Mononuclear cell (primary cell): Measurements from ENCODE around the gene REXO1. TPM values are rescaled to one million over a fixed set of nuclear protein-coding genes. Genes with fewer than 3 reads are reported as not detected.

Experiments
- H3K27me3 ChIP-seq: 2 replicates; pipeline ENCODE4 v1.6.0; 2011; ENCODE audit warnings: low read length, control low read depth; ENCODE audit not compliant: insufficient read depth
- H3K4me1 ChIP-seq: 2 replicates; pipeline ENCODE4 v1.5.1; 2011; ENCODE audit warnings: mild to moderate bottlenecking, low read length, control low read depth; ENCODE audit not compliant: insufficient read depth
- H3K4me3 ChIP-seq: 2 replicates; pipeline ENCODE4 v1.5.1; 2011; ENCODE audit warnings: mild to moderate bottlenecking, low read length, moderate library complexity
- H3K9me3 ChIP-seq: 2 replicates; pipeline ENCODE4 v1.5.1; 2011; ENCODE audit warnings: low read depth, mild to moderate bottlenecking, control low read depth, low read length
- total RNA-seq: library from RNA; depleted of rRNA; stranded (reverse); fragments of >200 nt; gene quantifications from one replicate; pipeline ENCODE4 v1.2.3, GENCODE V29; 2012

The REXO1 gene
- total RNA-seq, 1 donor, result 66.2 TPM

GRCh38 chr19:1868971-1869370, 20.7 kb upstream of the REXO1 start:
- H3K9me3 ChIP-seq, result no peaks in the 10 kb centered on the region
- no peaks in the 10 kb centered on the region for H3K27me3 ChIP-seq
- H3K4me3 ChIP-seq, result no peak overlapping the region
- H3K4me1 ChIP-seq, result peaks cover 21% of the 10 kb centered on the region

- Histone ChIP-seq H3K4me3 (no peak overlapping the region), H3K9me3 (no peaks in the 10 kb centered on the region), H3K27me3 (no peaks in the 10 kb centered on the region), H3K4me1 (peaks cover 11% of the 10 kb centered on the region)
Observed at GRCh38 chr19:1867349-1867724, 19.1 kb upstream of the REXO1 start.

- H3K9me3 ChIP-seq, result no peaks in the 10 kb centered on the region
- no peak overlapping the region for H3K4me3 ChIP-seq
- H3K27me3 ChIP-seq, result no peaks in the 10 kb centered on the region
- peaks cover 16% of the 10 kb centered on the region for H3K4me1 ChIP-seq
Observed at GRCh38 chr19:1866693-1867348, 18.5 kb upstream of the REXO1 start.

GRCh38 chr19:1865172-1866010, 17.1 kb upstream of the REXO1 start:
- Histone ChIP-seq H3K4me3 (no peak overlapping the region), H3K4me1 (peaks cover 30% of the 10 kb centered on the region), H3K27me3 (no peaks in the 10 kb centered on the region), H3K9me3 (no peaks in the 10 kb centered on the region)

- no peaks in the 10 kb centered on the region for H3K27me3 ChIP-seq
Observed at GRCh38 chr19:1864480-1865171, 16.3 kb upstream of the REXO1 start.

GRCh38 chr19:1863638-1864479, 15.6 kb upstream of the REXO1 start:
- peak overlapping the region; percentile 61 for H3K4me3 ChIP-seq

More at GRCh38 chr19:1864480-1865171, 16.3 kb upstream of the REXO1 start:
- no peaks in the 10 kb centered on the region for H3K9me3 ChIP-seq
- H3K4me3 ChIP-seq, result peak overlapping the region; percentile 61
- H3K4me1 ChIP-seq, result peaks cover 38% of the 10 kb centered on the region

GRCh38 chr19:1863328-1863637, 15.0 kb upstream of the REXO1 start, which contains the start of gene KLF16:
Gene KLF16, minus strand, starts transcription at chr19:1863579. Its CDS starts 82 bp downstream, at chr19:1863497.
- Histone ChIP-seq H3K4me3 (peak within 1 kb of the TSS; percentile 70), H3K27me3 (no peaks in the 10 kb centered on the region), H3K4me1 (peaks cover 52% of the 10 kb centered on the region), H3K9me3 (no peaks in the 10 kb centered on the region)

More at GRCh38 chr19:1863638-1864479, 15.6 kb upstream of the REXO1 start:
- H3K9me3 ChIP-seq, result no peaks in the 10 kb centered on the region
- H3K27me3 ChIP-seq, result no peaks in the 10 kb centered on the region
- H3K4me1 ChIP-seq, result peaks cover 46% of the 10 kb centered on the region

GRCh38 chr19:1862424-1863327, 14.4 kb upstream of the REXO1 start:
- Histone ChIP-seq H3K4me1 (peaks cover 58% of the 10 kb centered on the region), H3K4me3 (peak overlapping the region; percentile 70), H3K27me3 (no peaks in the 10 kb centered on the region), H3K9me3 (no peaks in the 10 kb centered on the region)

GRCh38 chr19:1862068-1862423, 13.8 kb upstream of the REXO1 start:
- no peaks in the 10 kb centered on the region for H3K9me3 ChIP-seq
- H3K27me3 ChIP-seq, result no peaks in the 10 kb centered on the region
- peak overlapping the region; percentile 70 for H3K4me3 ChIP-seq
- peaks cover 64% of the 10 kb centered on the region for H3K4me1 ChIP-seq

GRCh38 chr19:1861599-1862031, 13.3 kb upstream of the REXO1 start:
- H3K27me3 ChIP-seq, result no peaks in the 10 kb centered on the region
- H3K4me1 ChIP-seq, result peaks cover 66% of the 10 kb centered on the region
- no peaks in the 10 kb centered on the region for H3K9me3 ChIP-seq
- peak overlapping the region; percentile 70 for H3K4me3 ChIP-seq

- Histone ChIP-seq H3K27me3 (no peaks in the 10 kb centered on the region), H3K4me1 (peaks cover 72% of the 10 kb centered on the region), H3K4me3 (no peak overlapping the region)
Observed at GRCh38 chr19:1860821-1861598, 12.7 kb upstream of the REXO1 start.

GRCh38 chr19:1860042-1860775, 11.9 kb upstream of the REXO1 start:
- no peaks in the 10 kb centered on the region for H3K27me3 ChIP-seq
- no peak overlapping the region for H3K4me3 ChIP-seq
- H3K4me1 ChIP-seq, result peaks cover 76% of the 10 kb centered on the region
- no peaks in the 10 kb centered on the region for H3K9me3 ChIP-seq

More at GRCh38 chr19:1860821-1861598, 12.7 kb upstream of the REXO1 start:
- no peaks in the 10 kb centered on the region for H3K9me3 ChIP-seq
